GM13976 (cell line): ENCODE data around the gene IFT57.

Experiments
- DNase-seq: peaks from one replicate; pipeline ENCODE4 v3.0.0; 2012; ENCODE audit warnings: low spot score
- in situ Hi-C: fragments of 300-500 bp; cut with MboI; formaldehyde crosslinking; loops from one replicate; pipeline ENCODE4 v1.12.0; 2022; ENCODE audit warnings: low sequenced_read_pairs, mixed read lengths, inconsistent platforms; ENCODE audit not compliant: unreplicated experiment
- TF ChIP-seq, protein P1 (sequence below): IDR thresholded peaks from 2 replicates; pipeline ENCODE4 v1.5.1; 2012; ENCODE audit warnings: borderline replicate concordance, mild to moderate bottlenecking; ENCODE audit not compliant: insufficient read depth; ENCODE audit errors: extremely low read depth, missing control alignments, control extremely low read depth

IFT57 gene

DNA sequence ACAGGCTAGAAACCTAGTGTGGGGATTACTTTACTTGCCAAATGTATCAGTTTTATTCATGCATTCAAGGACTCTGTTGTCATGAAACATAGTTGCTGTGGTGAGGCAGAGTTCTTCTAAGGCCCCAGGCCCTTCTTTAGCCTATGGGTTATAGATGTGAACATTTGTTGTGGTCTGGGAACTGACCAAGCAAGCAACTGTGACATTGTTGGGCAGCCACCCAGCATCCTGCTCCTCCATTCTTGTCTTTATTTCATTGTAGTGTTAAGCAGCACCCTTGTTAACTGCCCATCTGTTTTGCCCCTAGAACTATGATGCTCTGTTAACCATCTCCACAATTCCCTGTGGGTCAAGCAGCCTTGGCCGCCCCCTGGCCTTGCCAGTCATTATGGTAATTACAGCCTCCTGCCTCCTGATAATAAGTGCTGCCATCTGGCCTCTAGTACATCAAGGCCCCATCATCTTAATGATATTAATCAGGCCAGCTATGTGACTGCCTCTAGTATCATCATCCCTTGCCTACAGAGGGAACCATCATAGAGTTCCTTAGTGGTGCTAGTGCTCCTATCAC is 12.2 kb upstream of the IFT57 start:
- no peak for DNase-seq
- TF ChIP-seq, protein P1, sequence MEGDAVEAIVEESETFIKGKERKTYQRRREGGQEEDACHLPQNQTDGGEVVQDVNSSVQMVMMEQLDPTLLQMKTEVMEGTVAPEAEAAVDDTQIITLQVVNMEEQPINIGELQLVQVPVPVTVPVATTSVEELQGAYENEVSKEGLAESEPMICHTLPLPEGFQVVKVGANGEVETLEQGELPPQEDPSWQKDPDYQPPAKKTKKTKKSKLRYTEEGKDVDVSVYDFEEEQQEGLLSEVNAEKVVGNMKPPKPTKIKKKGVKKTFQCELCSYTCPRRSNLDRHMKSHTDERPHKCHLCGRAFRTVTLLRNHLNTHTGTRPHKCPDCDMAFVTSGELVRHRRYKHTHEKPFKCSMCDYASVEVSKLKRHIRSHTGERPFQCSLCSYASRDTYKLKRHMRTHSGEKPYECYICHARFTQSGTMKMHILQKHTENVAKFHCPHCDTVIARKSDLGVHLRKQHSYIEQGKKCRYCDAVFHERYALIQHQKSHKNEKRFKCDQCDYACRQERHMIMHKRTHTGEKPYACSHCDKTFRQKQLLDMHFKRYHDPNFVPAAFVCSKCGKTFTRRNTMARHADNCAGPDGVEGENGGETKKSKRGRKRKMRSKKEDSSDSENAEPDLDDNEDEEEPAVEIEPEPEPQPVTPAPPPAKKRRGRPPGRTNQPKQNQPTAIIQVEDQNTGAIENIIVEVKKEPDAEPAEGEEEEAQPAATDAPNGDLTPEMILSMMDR, result no peak
- in situ Hi-C loops, result no loop called here

DNA sequence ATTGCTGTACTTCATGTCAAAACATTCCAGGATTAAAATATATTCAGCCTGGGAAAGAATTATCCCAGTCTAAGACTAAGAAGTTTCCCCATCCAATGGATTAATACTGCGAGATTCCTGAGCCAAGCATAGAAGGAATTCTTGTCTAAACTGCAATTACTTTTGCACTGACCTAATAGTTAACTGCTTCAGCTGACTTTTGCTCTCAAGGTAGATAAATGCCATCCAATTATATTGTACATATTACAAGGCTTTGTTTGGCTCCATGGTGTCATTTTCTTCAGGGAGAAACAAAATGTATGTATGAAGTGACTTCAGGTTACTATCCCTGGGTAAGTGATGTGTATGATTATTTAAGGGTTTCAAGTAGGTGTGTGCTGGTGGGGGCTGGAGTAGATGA is 6.1 kb upstream of the IFT57 start:
- TF ChIP-seq, protein P1, result no peak
- no peak for DNase-seq
- in situ Hi-C loops, result no loop called here

DNA sequence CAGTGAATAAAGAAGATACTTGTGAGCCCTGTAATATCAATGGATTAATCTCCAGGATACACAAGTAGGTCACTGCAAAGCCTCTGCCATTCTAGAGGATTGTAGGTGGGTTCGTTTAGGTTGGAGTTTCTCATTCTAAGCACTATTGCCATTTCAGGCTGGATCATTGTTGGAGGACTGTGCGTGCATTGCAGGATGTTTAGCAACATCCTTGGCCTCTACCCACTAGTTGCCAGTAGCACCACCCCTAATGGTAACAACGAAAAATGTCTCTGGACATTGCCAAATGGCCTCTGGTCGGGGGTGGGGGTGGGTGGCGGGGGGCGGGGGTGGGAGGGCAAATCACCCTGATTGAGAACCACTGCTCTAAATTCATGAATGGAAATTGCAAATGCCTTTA is 4.9 kb upstream of the IFT57 start:
- in situ Hi-C loops, result no loop called here
- DNase-seq, result no peak
- TF ChIP-seq, protein P1, result no peak

DNA sequence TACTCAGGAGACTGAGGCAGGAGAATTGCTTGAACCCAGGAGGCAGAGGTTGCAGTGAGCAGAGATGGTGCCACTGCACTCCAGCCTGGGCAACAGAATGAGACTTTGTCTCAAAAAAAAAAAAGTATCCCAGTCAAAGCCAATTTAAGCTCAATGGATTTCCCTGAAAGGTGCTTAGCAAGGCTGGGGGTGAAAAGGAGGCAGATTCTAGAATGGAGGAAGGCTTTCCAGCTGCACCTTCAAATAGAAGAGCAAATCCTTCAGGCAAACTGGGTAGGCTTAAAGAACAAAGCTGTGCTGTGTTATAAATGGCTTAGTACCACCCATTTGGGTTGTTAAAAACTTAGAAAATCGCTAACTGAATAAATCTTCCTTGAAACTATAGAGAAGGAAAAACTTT is 3.0 kb upstream of the IFT57 start:
- in situ Hi-C loops, result no loop called here
- no peak for DNase-seq
- TF ChIP-seq, protein P1, result no peak

DNA sequence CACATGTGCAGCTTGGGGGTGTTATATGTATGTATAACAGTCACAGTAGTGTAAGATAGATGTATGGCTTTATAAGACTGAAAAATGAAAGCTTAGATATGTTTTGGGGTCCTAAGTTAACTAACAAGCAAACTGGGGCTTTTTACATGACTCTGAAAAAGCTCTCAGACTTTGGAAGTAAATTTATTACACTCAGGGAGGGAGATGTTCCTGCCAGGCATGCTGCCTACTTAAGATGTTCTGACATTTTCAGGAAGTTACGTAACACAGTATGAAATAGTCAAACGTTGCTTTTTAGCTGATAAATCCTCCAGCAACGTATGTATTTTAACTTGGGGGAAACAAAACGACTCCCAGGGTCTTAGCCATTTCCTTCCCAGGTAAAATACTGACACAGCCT is 1.7 kb upstream of the IFT57 start:
- TF ChIP-seq, protein P1, result no peak
- no peak for DNase-seq
- in situ Hi-C loops, result no loop called here

DNA sequence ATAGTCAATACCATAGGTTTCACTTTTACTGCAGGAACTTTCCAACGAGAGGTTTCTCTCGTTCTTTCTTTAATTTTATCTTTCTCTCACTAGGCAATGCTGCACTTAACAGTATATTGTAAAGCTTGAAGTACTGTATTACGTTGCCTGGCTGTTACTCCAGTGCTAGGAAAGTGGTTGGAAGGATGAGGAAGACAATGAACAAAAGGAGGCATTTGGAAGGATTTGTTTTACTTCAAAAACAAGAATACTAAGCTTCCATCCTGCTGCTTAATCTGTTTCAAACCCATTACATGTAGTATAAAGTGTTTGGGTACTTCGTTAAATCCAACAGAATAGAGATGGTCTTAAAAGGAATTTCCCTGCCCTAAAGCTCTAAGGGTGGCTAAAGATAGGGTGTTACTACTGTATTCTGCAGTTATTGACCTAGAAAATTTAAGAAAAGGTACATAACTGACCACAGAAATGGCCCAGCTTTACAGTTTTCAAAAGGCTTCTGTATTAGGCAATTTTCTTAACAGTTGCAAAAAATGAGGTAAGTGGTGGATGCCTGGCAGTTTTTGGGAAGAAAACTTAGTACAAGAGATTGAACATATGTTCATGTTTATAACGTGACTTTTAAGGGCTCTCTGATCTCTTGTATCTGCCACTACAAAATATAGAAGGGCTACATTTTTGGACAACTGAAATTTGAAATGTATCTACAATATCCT is 785 bp upstream of the IFT57 start:
- in situ Hi-C loops, result no loop called here
- TF ChIP-seq, protein P1, result no peak
- DNase-seq, result no peak
